Liver (tissue), 3 donors: ENCODE results near the gene ZNF821.
"Not testable (repeated sequence)": the region's sequence is repeated elsewhere in the genome, so short reads cannot be mapped to it uniquely, and the experiment has no call there.

ENCODE experiments used
- CTCF ChIP-seq: fragments of 150-350 bp; IDR thresholded peaks from 2 replicates; pipeline ENCODE4 v1.5.1; 2017; ENCODE audit warnings: improper control_type of control experiment, low read depth, low read length; ENCODE audit not compliant: missing input control
- GABPA ChIP-seq, 2 donors: IDR thresholded peaks in 1 of 2; conservative IDR thresholded peaks in 1 of 2; 2 replicates each; pipeline ENCODE4 v1.6.1; 2016; ENCODE audit warnings: antibody characterized with exemption in 2 of 2, mild to moderate bottlenecking in 1 of 2, moderate library complexity in 1 of 2
- donor health status: healthy.
- donor health status: healthy.

- TF ChIP-seq GABPA (IDR thresholded peaks at IDR 0.05 in 1 of 2, conservative IDR thresholded peaks at IDR 0.05 in 1 of 2); CTCF: not testable (repeated sequence)
Measured at GRCh38 chr16:71810155-71810530, 73.8 kb downstream of the ZNF821 start.
